PC-9 (cell line): ENCODE measurements around the gene CFAP119.

Experiments used
- CTCF ChIP-seq: fragments of 200-600 bp; sonication (generic); conservative IDR thresholded peaks from 2 replicates; pipeline ENCODE4 v1.6.1; 2017; ENCODE audit warnings: mixed run types, antibody characterized with exemption, mild to moderate bottlenecking, moderate library complexity
- EZH2 ChIP-seq: fragments of 200-600 bp; sonication (generic); IDR thresholded peaks from 2 replicates; pipeline ENCODE4 v1.8.0; 2017; ENCODE audit warnings: antibody characterized with exemption, low read depth

- no peak for TF ChIP-seq CTCF
- TF ChIP-seq EZH2 = no peak
These were observed 11.7 kb downstream of the CFAP119 start for GRCh38 chr16:30750201-30750600.
